K562 (cell line): ENCODE measurements around the gene MLX. TPM values are rescaled to one million over a fixed set of nuclear protein-coding genes. Genes with fewer than 3 reads are reported as not detected.

Experiments
- ATAC-seq: fragments of 200-7000 bp; cut with Tn5 transposase; 3 replicates; pipeline ENCODE4 v1.9.1; 2020; ENCODE audit warnings: moderate library complexity
- BruUV-seq: library from RNA; stranded (reverse); fragments of 400-500 nt; replicated peaks from 2 replicates; lab custom pipeline; 2021; lab: Mats Ljungman, UMichigan
- CTCF ChIA-PET: fragments of 300-600 bp; formaldehyde crosslinking; extraction: SDS; loops from one replicate; lab custom pipeline; 2021; ENCODE audit warnings: low intra/inter-chr PET ratio; lab: Yijun Ruan, JAX
- POLR2A ChIA-PET: fragments of 300-600, 350-650 bp; sonication (Branson Sonifier 250); formaldehyde crosslinking; extraction: SDS; loops from one replicate; lab custom pipeline; 2021; ENCODE audit warnings: antibody characterized with exemption, inconsistent platforms; lab: Yijun Ruan, JAX
- DNase-seq, 4 experiments: peaks; one replicate each; pipeline versions ENCODE4 v3.0.0 to v3.0.0-alpha.2; 2011 to 2018; ENCODE audit warnings: low spot score in 3 of 4, mixed read lengths in 3 of 4; ENCODE audit errors: extremely low read depth in 1 of 4
- FAIRE-seq: peaks from 2 replicates; lab custom pipeline; 2011; peaks lifted over from hg19 to GRCh38; lab: Jason Lieb, UNC
- H2AFZ ChIP-seq: 2 replicates; pipeline ENCODE4 v1.6.0; 2011; ENCODE audit warnings: low read depth, low read length, control low read depth, inconsistent platforms
- H3K27ac ChIP-seq: fragments of 200-600 bp; 3 replicates; pipeline ENCODE4 v1.8.0; 2011; ENCODE audit warnings: low read depth, mild to moderate bottlenecking, control low read depth, inconsistent platforms, low read length, moderate library complexity, mixed read lengths; ENCODE audit errors: extremely low read depth
- H3K27me3 ChIP-seq, 2 experiments: fragments of 300-600 bp in 1 of 2; 2 replicates in 1 of 2; 3 replicates in 1 of 2; pipeline versions ENCODE4 v1.6.0 to v1.8.0; 2011; ENCODE audit warnings: inconsistent platforms in 2 of 2, low read length in 2 of 2, mild to moderate bottlenecking in 1 of 2, mixed read lengths in 1 of 2, moderate library complexity in 1 of 2; ENCODE audit not compliant: control insufficient read depth in 2 of 2, insufficient read depth in 2 of 2
- H3K36me3 ChIP-seq: fragments of 300-600 bp; 3 replicates; pipeline ENCODE4 v1.8.0; 2011; ENCODE audit warnings: mild to moderate bottlenecking, low read length, inconsistent platforms; ENCODE audit not compliant: control insufficient read depth, insufficient read depth
- H3K4me1 ChIP-seq, 2 experiments: fragments of 200-600 bp in 1 of 2; replicated peaks in 1 of 2; 2 replicates in 1 of 2; 3 replicates in 1 of 2; pipeline versions ENCODE4 v1.5.1 to v1.8.0; 2011; ENCODE audit warnings: inconsistent platforms in 2 of 2, low read length in 2 of 2, mild to moderate bottlenecking in 1 of 2, mixed read lengths in 1 of 2, moderate library complexity in 1 of 2; ENCODE audit not compliant: control insufficient read depth in 2 of 2, insufficient read depth in 2 of 2
- H3K4me2 ChIP-seq: 2 replicates; pipeline ENCODE4 v1.6.1; 2011; ENCODE audit warnings: low read length, control low read depth, inconsistent platforms, mixed read lengths; ENCODE audit not compliant: insufficient read depth
- H3K4me3 ChIP-seq: fragments of 200-600 bp; sonication (generic), shearing (Covaris generic); 2 replicates; pipeline ENCODE4 v1.5.1; 2016; ENCODE audit warnings: control low read depth, inconsistent platforms
- H3K79me2 ChIP-seq: fragments of 200-600 bp; 3 replicates; pipeline ENCODE4 v1.8.0; 2011; ENCODE audit warnings: low read length, inconsistent platforms; ENCODE audit not compliant: control insufficient read depth, insufficient read depth
- H3K9ac ChIP-seq, 2 experiments: 2 replicates each; pipeline versions ENCODE4 v1.6.0 to v1.6.1; 2011; ENCODE audit warnings: low read depth in 2 of 2, low read length in 2 of 2, control low read depth in 1 of 2, inconsistent platforms in 1 of 2, mild to moderate bottlenecking in 1 of 2, mixed read lengths in 1 of 2; ENCODE audit not compliant: insufficient read depth in 1 of 2
- H3K9me1 ChIP-seq: one replicate; pipeline ENCODE4 v1.6.0; 2011; ENCODE audit warnings: inconsistent platforms, mild to moderate bottlenecking, low read length, moderate library complexity; ENCODE audit not compliant: control insufficient read depth, insufficient read depth
- H3K9me3 ChIP-seq: replicated peaks from 2 replicates; pipeline ENCODE4 v1.5.1; 2011; ENCODE audit warnings: low read depth, low read length, inconsistent platforms; ENCODE audit not compliant: control insufficient read depth, insufficient read depth
- H4K20me1 ChIP-seq: replicated peaks from 2 replicates; pipeline ENCODE4 v1.6.1; 2011; ENCODE audit warnings: low read length, inconsistent platforms, mixed read lengths; ENCODE audit not compliant: control insufficient read depth, insufficient read depth
- CCAR2 ChIP-seq: fragments of 200-400 bp; formaldehyde crosslinking; IDR thresholded peaks from 2 replicates; pipeline ENCODE4 v1.6.1; 2017; ENCODE audit warnings: mild to moderate bottlenecking, low read depth, low read length
- ETV6 ChIP-seq, 3 experiments: fragments of 150-350 bp in 1 of 3; sonication (generic) in 1 of 3; formaldehyde crosslinking in 1 of 3; IDR thresholded peaks; 2 replicates each; pipeline versions ENCODE4 v1.6.1 to v1.8.0; 2014 to 2022; ENCODE audit warnings: borderline replicate concordance in 2 of 3, low read depth in 2 of 3, antibody characterized with exemption in 1 of 3, low read length in 1 of 3, mild to moderate bottlenecking in 1 of 3, missing genetic modification reagents in 1 of 3
- FOXP1 ChIP-seq: sonication (generic); formaldehyde crosslinking; IDR thresholded peaks from 2 replicates; pipeline ENCODE4 v1.8.0; 2022; ENCODE audit warnings: mild to moderate bottlenecking, missing genetic modification reagents
- HLTF ChIP-seq: fragments of 450-650 bp; IDR thresholded peaks from 2 replicates; pipeline ENCODE4 v1.6.1; 2016
- HNRNPUL1 ChIP-seq: fragments of 200-400 bp; formaldehyde crosslinking; IDR thresholded peaks from 2 replicates; pipeline ENCODE4 v1.6.1; 2017; ENCODE audit warnings: low read length
- HSF4 ChIP-seq: fragments of 250-450 bp; sonication (Bioruptor Pico); IDR thresholded peaks from 2 replicates; pipeline ENCODE4 v2.1.2; 2022; ENCODE audit warnings: mild to moderate bottlenecking, moderate library complexity, borderline replicate concordance
- JUN ChIP-seq, 2 experiments: sonication (generic) in 1 of 2; formaldehyde crosslinking in 1 of 2; IDR thresholded peaks; 2 replicates each; pipeline versions ENCODE4 v1.6.1 to v1.8.0; 2012 to 2022; ENCODE audit warnings: borderline replicate concordance in 2 of 2, mild to moderate bottlenecking in 2 of 2, improper control_type of control experiment in 1 of 2, low read depth in 1 of 2, low read length in 1 of 2, missing genetic modification reagents in 1 of 2
- POLR2A ChIP-seq: fragments of 450-650 bp; conservative IDR thresholded peaks from 2 replicates; pipeline ENCODE4 v1.6.1; 2016
- RAD51 ChIP-seq: fragments of 450-650 bp; IDR thresholded peaks from 2 replicates; pipeline ENCODE4 v1.7.1; 2016; ENCODE audit warnings: low read depth, mild to moderate bottlenecking, borderline replicate concordance
- RBM34 ChIP-seq: fragments of 200-400 bp; formaldehyde crosslinking; IDR thresholded peaks from 2 replicates; pipeline ENCODE4 v1.6.1; 2018; ENCODE audit warnings: low read length, borderline replicate concordance; ENCODE audit not compliant: insufficient read depth
- SP1 ChIP-seq: sonication (generic); formaldehyde crosslinking; IDR thresholded peaks from 2 replicates; pipeline ENCODE4 v1.8.1; 2022; ENCODE audit warnings: mild to moderate bottlenecking, missing genetic modification reagents
- TCF3 ChIP-seq: sonication (generic); formaldehyde crosslinking; IDR thresholded peaks from 2 replicates; pipeline ENCODE4 v1.4.0; 2020; ENCODE audit warnings: mild to moderate bottlenecking, missing genetic modification reagents
- TEAD4 ChIP-seq, 2 experiments: sonication (generic) in 1 of 2; formaldehyde crosslinking in 1 of 2; IDR thresholded peaks; 2 replicates each; pipeline versions ENCODE4 v1.6.1 to v1.8.0; 2012 to 2022; ENCODE audit warnings: borderline replicate concordance in 1 of 2, inconsistent platforms in 1 of 2, low read length in 1 of 2, mild to moderate bottlenecking in 1 of 2, missing genetic modification reagents in 1 of 2
- ZNF445 ChIP-seq: fragments of 250-450 bp; sonication (Bioruptor Pico); IDR thresholded peaks from 2 replicates; pipeline ENCODE4 v1.4.0; 2020; ENCODE audit warnings: low read depth, mild to moderate bottlenecking, moderate library complexity
- ZNF639 ChIP-seq, 2 experiments: fragments of 200-800 bp in 1 of 2; sonication (Bioruptor generic) in 1 of 2; sonication (generic) in 1 of 2; formaldehyde crosslinking in 1 of 2; IDR thresholded peaks in 1 of 2; conservative IDR thresholded peaks in 1 of 2; 2 replicates each; pipeline versions ENCODE4 v1.5.0 to v1.6.1; 2016 to 2020; ENCODE audit warnings: missing compliant biosample characterization in 1 of 2, missing genetic modification characterization in 1 of 2, missing genetic modification reagents in 1 of 2
- ZNF707 ChIP-seq: fragments of 250-450 bp; sonication (Bioruptor Pico); conservative IDR thresholded peaks from 2 replicates; pipeline ENCODE4 v1.8.0; 2022; ENCODE audit warnings: inconsistent platforms, mild to moderate bottlenecking, moderate library complexity
- WGBS: fragments of 100-300 bp; shearing (Covaris generic); methylation state at CpG from one replicate; pipeline ENCODE4 v1.1.6; 2016; ENCODE audit warnings: low coverage, mixed read lengths; ENCODE audit not compliant: insufficient coverage; ENCODE audit errors: missing lambda C conversion rate; 5-methylcytosine and 5-hydroxymethylcytosine counted together
- in situ Hi-C: fragments of 300-500 bp; cut with MboI; formaldehyde crosslinking; loops from 4 replicates; pipeline ENCODE4 v1.15.0; 2018; ENCODE audit warnings: inconsistent platforms, mixed read lengths
- intact Hi-C: fragments of 100-400 bp; cut with micrococcal nuclease; formaldehyde crosslinking; loops from 2 replicates; pipeline ENCODE4 v1.14.2; 2022
- polyA plus RNA-seq, 8 experiments: library from polyadenylated mRNA; depleted of rRNA in 4 of 8; stranded (reverse) in 5 of 8; unstranded in 3 of 8; fragments of >200 nt; fragmentation: Nextera tagmentation in 2 of 8; fragmentation: Illumina TruSeq in 1 of 8; extraction: Ambion mirVana in 2 of 8; extraction: Trizol in 1 of 8; gene quantifications; 2 replicates each; pipeline versions ENCODE4 v1.2.1 to v1.2.3, GENCODE V29; 2011 to 2014; ENCODE audit warnings: inconsistent platforms in 1 of 8, missing spikeins in 1 of 8
- total RNA-seq, 7 experiments: library from RNA; depleted of rRNA in 6 of 7; stranded (reverse); fragments of >200 nt in 6 of 7; fragmentation: Illumina TruSeq in 2 of 7; extraction: Trizol in 2 of 7; gene quantifications; 2 replicates each; pipeline versions ENCODE4 v1.2.1 to v1.2.3, GENCODE V29; 2011 to 2021; ENCODE audit warnings: low replicate concordance in 1 of 7
- TF ChIP-seq, protein P1 (sequence below): sonication (generic); formaldehyde crosslinking; IDR thresholded peaks from 2 replicates; pipeline ENCODE4 v1.8.0; 2022; ENCODE audit warnings: missing genetic modification reagents, mild to moderate bottlenecking, borderline replicate concordance

MLX gene
- total and polyA plus RNA-seq, 9 of the 15 experiments (the other 6 are each of a cell fraction or from before 2014, with no cell fraction given) = 42.9 to 100 (median 58.9) TPM

GRCh38 chr17:42613699-42614295 lies 46.9 kb downstream of the MLX start:
- no peaks in the 10 kb centered on the region for H3K9me1 ChIP-seq
- no peak overlapping the region for H3K4me2 ChIP-seq
- H3K9me3 ChIP-seq = no peaks in the 10 kb centered on the region
- ATAC-seq (no peak), FAIRE-seq (no peak), DNase-seq (no peak)
- CTCF ChIA-PET = no interaction called here
- in situ Hi-C loops (no loop called here), intact Hi-C loops (no loop called here)
- no peak overlapping the region for H2AFZ ChIP-seq
- H3K36me3 ChIP-seq = peaks cover 52% of the 10 kb centered on the region
- no peak overlapping the region for H3K4me3 ChIP-seq
- no peaks in the 10 kb centered on the region for H4K20me1 ChIP-seq
- TF ChIP-seq SP1 = no peak
- no peak for TF ChIP-seq TEAD4 (IDR thresholded peaks at IDR 0.05; ENCODE audit: low read length)
- TF ChIP-seq TEAD4 (CRISPR knock-in tag; IDR thresholded peaks at IDR 0.05; ENCODE audit: borderline replicate concordance) = no peak
- TF ChIP-seq, protein P1, sequence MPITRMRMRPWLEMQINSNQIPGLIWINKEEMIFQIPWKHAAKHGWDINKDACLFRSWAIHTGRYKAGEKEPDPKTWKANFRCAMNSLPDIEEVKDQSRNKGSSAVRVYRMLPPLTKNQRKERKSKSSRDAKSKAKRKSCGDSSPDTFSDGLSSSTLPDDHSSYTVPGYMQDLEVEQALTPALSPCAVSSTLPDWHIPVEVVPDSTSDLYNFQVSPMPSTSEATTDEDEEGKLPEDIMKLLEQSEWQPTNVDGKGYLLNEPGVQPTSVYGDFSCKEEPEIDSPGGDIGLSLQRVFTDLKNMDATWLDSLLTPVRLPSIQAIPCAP = no peak
- TF ChIP-seq ZNF445 (CRISPR knock-in tag) = no peak
- TF ChIP-seq FOXP1 (CRISPR knock-in tag) = no peak
- no peak for TF ChIP-seq POLR2A
- no peak for TF ChIP-seq ZNF707
- no peak for TF ChIP-seq JUN (IDR thresholded peaks at IDR 0.05; ENCODE audit: borderline replicate concordance, low read depth, low read length)
- no peak for TF ChIP-seq JUN (CRISPR knock-in tag; IDR thresholded peaks at IDR 0.05; ENCODE audit: borderline replicate concordance)
- no peak for TF ChIP-seq HLTF
- no peak for TF ChIP-seq CCAR2
- no peak for TF ChIP-seq HSF4 (CRISPR knock-in tag)
- TF ChIP-seq RBM34 = no peak
- no peak for TF ChIP-seq TCF3
- no peak for TF ChIP-seq RAD51
- no peak for TF ChIP-seq HNRNPUL1
- no peak for TF ChIP-seq ETV6 (IDR thresholded peaks at IDR 0.05; ENCODE audit: borderline replicate concordance in 1 of 2, low read depth in 2 of 2, low read length in 1 of 2)
- no peak for TF ChIP-seq ETV6 (CRISPR knock-in tag; IDR thresholded peaks at IDR 0.05; ENCODE audit: borderline replicate concordance)
- TF ChIP-seq ZNF639 (CRISPR knock-in tag; conservative IDR thresholded peaks at IDR 0.05 in 1 of 2, IDR thresholded peaks at IDR 0.05 in 1 of 2) = no peak
- no peak overlapping the region for H3K9ac ChIP-seq
- no peak overlapping the region for H3K27ac ChIP-seq
- 94% methylated on average over 12 of the region's 17 CpGs for WGBS
- BruUV-seq = no TSS peak
- POLR2A ChIA-PET = interaction anchor here (0.5 to 0.7 kb wide), 3 partner anchors 13 to 293 kb away, joined by 3 to 4 read pairs (median 3); no protein-coding TSS in a partner anchor
- peaks cover 15% of the 10 kb centered on the region for H3K79me2 ChIP-seq
- peaks cover 16 to 24% of the 10 kb centered on the region in 2 experiments; a peak in 4 of 5 replicates for H3K4me1 ChIP-seq
- H3K27me3 ChIP-seq = no peaks in the 10 kb centered on the region
